GM13976 (cell line): ENCODE data around the gene DDA1.
"Not testable (repeated sequence)": the region's sequence is repeated elsewhere in the genome, so short reads cannot be mapped to it uniquely, and the experiment has no call there.

ENCODE experiments used
- DNase-seq: peaks from one replicate; pipeline ENCODE4 v3.0.0; 2012; ENCODE audit warnings: low spot score
- CTCF ChIP-seq: IDR thresholded peaks from 2 replicates; pipeline ENCODE4 v1.5.1; 2012; ENCODE audit warnings: borderline replicate concordance, mild to moderate bottlenecking; ENCODE audit not compliant: insufficient read depth; ENCODE audit errors: extremely low read depth, missing control alignments, control extremely low read depth
- in situ Hi-C: fragments of 300-500 bp; cut with MboI; formaldehyde crosslinking; loops from one replicate; pipeline ENCODE4 v1.12.0; 2022; ENCODE audit warnings: low sequenced_read_pairs, mixed read lengths, inconsistent platforms; ENCODE audit not compliant: unreplicated experiment

DDA1 gene

GRCh38 chr19:17353386-17353785 is 44.0 kb downstream of the DDA1 start:
- DNase-seq = no peak
- no peak for TF ChIP-seq CTCF
- in situ Hi-C loops = no loop called here

- no peak for TF ChIP-seq CTCF
- in situ Hi-C loops = no loop called here
- no peak for DNase-seq
Observed at GRCh38 chr19:17357078-17357666, 47.8 kb downstream of the DDA1 start.

- TF ChIP-seq CTCF = no peak
- in situ Hi-C loops = no loop called here
- no peak for DNase-seq
Observed at GRCh38 chr19:17357724-17358123, 48.4 kb downstream of the DDA1 start.

- no peak for DNase-seq
- in situ Hi-C loops = no loop called here
- no peak for TF ChIP-seq CTCF
Observed at GRCh38 chr19:17358395-17358794, 49.0 kb downstream of the DDA1 start.

- TF ChIP-seq CTCF = no peak
- in situ Hi-C loops = no loop called here
- no peak for DNase-seq
Observed at GRCh38 chr19:17359905-17360800, 50.8 kb downstream of the DDA1 start.

GRCh38 chr19:17363852-17364605 is 54.7 kb downstream of the DDA1 start:
- in situ Hi-C loops, DNase-seq: not testable (repeated sequence)
